GM23338 (cell line): Measurements from ENCODE around the gene CFDP1. TPM values are rescaled to one million over a fixed set of nuclear protein-coding genes. Genes with fewer than 3 reads are reported as not detected.

Experiments used
- ATAC-seq: fragments of 200-7000 bp; cut with Tn5 transposase; 3 replicates; pipeline ENCODE4 v1.9.1; 2020
- DNase-seq: peaks from one replicate; pipeline ENCODE4 v3.0.0-alpha.2; 2015; ENCODE audit warnings: low spot score
- H2AFZ ChIP-seq: fragments of 200-600 bp; sonication (generic); 2 replicates; pipeline ENCODE4 v1.8.0; 2016; ENCODE audit warnings: antibody characterized with exemption, mild to moderate bottlenecking, moderate library complexity
- H3F3A ChIP-seq: fragments of 200-600 bp; sonication (generic); replicated peaks from 2 replicates; pipeline ENCODE4 v1.8.0; 2017; ENCODE audit warnings: antibody characterized with exemption, mixed run types, low read depth
- H3K27ac ChIP-seq: fragments of 200-600 bp; sonication (generic); 2 replicates; pipeline ENCODE4 v1.6.1; 2016; ENCODE audit warnings: low read depth
- H3K27me3 ChIP-seq: fragments of 200-600 bp; sonication (generic); 2 replicates; pipeline ENCODE4 v1.8.0; 2016; ENCODE audit warnings: mild to moderate bottlenecking, mixed run types, moderate library complexity; ENCODE audit not compliant: insufficient read depth
- H3K36me3 ChIP-seq: fragments of 200-600 bp; sonication (generic); 2 replicates; pipeline ENCODE4 v1.8.0; 2016; ENCODE audit warnings: mild to moderate bottlenecking; ENCODE audit not compliant: insufficient read depth
- H3K4me1 ChIP-seq: fragments of 200-600 bp; sonication (generic); 2 replicates; pipeline ENCODE4 v1.8.0; 2016; ENCODE audit warnings: mild to moderate bottlenecking, moderate library complexity; ENCODE audit not compliant: insufficient read depth
- H3K4me2 ChIP-seq: fragments of 200-600 bp; sonication (generic); 2 replicates; pipeline ENCODE4 v1.7.1; 2017; ENCODE audit warnings: mixed run types
- H3K4me3 ChIP-seq: fragments of 200-600 bp; sonication (generic); 2 replicates; pipeline ENCODE4 v1.6.1; 2016; ENCODE audit warnings: mixed run types
- H3K79me2 ChIP-seq: fragments of 200-600 bp; sonication (generic); replicated peaks from 2 replicates; pipeline ENCODE4 v1.8.0; 2017; ENCODE audit warnings: mild to moderate bottlenecking; ENCODE audit not compliant: insufficient read depth
- H3K9me2 ChIP-seq: fragments of 200-600 bp; sonication (generic); 2 replicates; pipeline ENCODE4 v1.8.0; 2017; ENCODE audit not compliant: insufficient read depth
- H4K20me1 ChIP-seq: fragments of 200-600 bp; sonication (generic); replicated peaks from 2 replicates; pipeline ENCODE4 v1.8.0; 2017; ENCODE audit warnings: mild to moderate bottlenecking; ENCODE audit not compliant: insufficient read depth
- H3K27ac Mint-ChIP-seq: 2 replicates; pipeline ENCODE4 v1.8.0; 2020; ENCODE audit warnings: inconsistent platforms, mild to moderate bottlenecking, moderate library complexity, mixed read lengths
- H3K27me3 Mint-ChIP-seq: 3 replicates; pipeline ENCODE4 v1.8.0; 2022; ENCODE audit warnings: low read depth, mild to moderate bottlenecking, moderate library complexity, mixed read lengths, inconsistent platforms; ENCODE audit not compliant: insufficient read depth, poor library complexity
- H3K36me3 Mint-ChIP-seq: 3 replicates; pipeline ENCODE4 v1.8.0; 2021; ENCODE audit warnings: low read depth, mild to moderate bottlenecking, inconsistent platforms, moderate library complexity, mixed read lengths
- H3K4me1 Mint-ChIP-seq: 3 replicates; pipeline ENCODE4 v1.8.0; 2020; ENCODE audit warnings: mild to moderate bottlenecking, inconsistent platforms, mixed read lengths
- H3K4me3 Mint-ChIP-seq: 3 replicates; pipeline ENCODE4 v1.8.0; 2021; ENCODE audit warnings: moderate library complexity, mild to moderate bottlenecking, inconsistent platforms, mixed read lengths
- H3K9me3 Mint-ChIP-seq: 3 replicates; pipeline ENCODE4 v1.8.0; 2020; ENCODE audit warnings: moderate library complexity, mild to moderate bottlenecking, inconsistent platforms, mixed read lengths
- CTCF ChIP-seq, 2 experiments: fragments of 200-600 bp in 1 of 2; sonication (generic) in 1 of 2; conservative IDR thresholded peaks; 2 replicates each; pipeline versions ENCODE4 v1.5.1 to v1.6.1; 2016 to 2017; ENCODE audit warnings: antibody characterized with exemption in 2 of 2, low read depth in 2 of 2, mild to moderate bottlenecking in 2 of 2, moderate library complexity in 1 of 2
- EZH2 ChIP-seq: fragments of 200-600 bp; sonication (generic); IDR thresholded peaks from one replicate; pipeline ENCODE4 v1.8.0; 2017; ENCODE audit warnings: antibody characterized with exemption, mild to moderate bottlenecking, low read depth; ENCODE audit not compliant: unreplicated experiment
- EZH2phosphoT487 ChIP-seq: fragments of 200-600 bp; sonication (generic); IDR thresholded peaks from one replicate; pipeline ENCODE4 v1.8.1; 2018; ENCODE audit warnings: antibody characterized with exemption; ENCODE audit not compliant: unreplicated experiment
- JUNB ChIP-seq: IDR thresholded peaks from one replicate; pipeline ENCODE4 v1.6.1; 2016; ENCODE audit warnings: antibody characterized with exemption; ENCODE audit not compliant: unreplicated experiment
- NANOG ChIP-seq: IDR thresholded peaks from 2 replicates; pipeline ENCODE4 v1.6.1; 2016; ENCODE audit warnings: antibody characterized with exemption, borderline replicate concordance
- POLR2AphosphoS5 ChIP-seq: IDR thresholded peaks from 2 replicates; pipeline ENCODE4 v1.6.1; 2016; ENCODE audit warnings: antibody characterized with exemption, low read depth
- STAT1 ChIP-seq: IDR thresholded peaks from one replicate; pipeline ENCODE4 v1.6.1; 2016; ENCODE audit warnings: antibody characterized with exemption; ENCODE audit not compliant: unreplicated experiment
- ZNF114 ChIP-seq: fragments of 250-450 bp; sonication (Bioruptor Pico); IDR thresholded peaks from 2 replicates; pipeline ENCODE4 v1.5.0; 2020; ENCODE audit warnings: mild to moderate bottlenecking, moderate library complexity
- ZNF331 ChIP-seq: fragments of 250-450 bp; sonication (Bioruptor Pico); IDR thresholded peaks from 2 replicates; pipeline ENCODE4 v1.5.0; 2020; ENCODE audit warnings: low read depth, mild to moderate bottlenecking, moderate library complexity
- polyA plus RNA-seq: library from polyadenylated mRNA; unstranded; fragments of >200 nt; fragmentation: Nextera tagmentation; extraction: Ambion mirVana; gene quantifications from 2 replicates; pipeline ENCODE4 v1.2.1, GENCODE V29; 2016
- total RNA-seq: library from RNA; depleted of rRNA; stranded (reverse); fragments of >200 nt; shearing (Covaris generic); gene quantifications from 2 replicates; pipeline ENCODE4 v1.2.3, GENCODE V29; 2014
- TF ChIP-seq, protein P1 (sequence below): fragments of 250-450 bp; sonication (Bioruptor Pico); IDR thresholded peaks from 2 replicates; pipeline ENCODE4 v1.5.0; 2020; ENCODE audit warnings: mild to moderate bottlenecking, moderate library complexity
- TF ChIP-seq, protein P2 (sequence below): IDR thresholded peaks from one replicate; pipeline ENCODE4 v1.6.1; 2018; ENCODE audit warnings: antibody characterized with exemption; ENCODE audit not compliant: unreplicated experiment

CFDP1 gene
- total and polyA plus RNA-seq, 2 experiments from 2014 or later, result 89.9 to 224 TPM

DNA sequence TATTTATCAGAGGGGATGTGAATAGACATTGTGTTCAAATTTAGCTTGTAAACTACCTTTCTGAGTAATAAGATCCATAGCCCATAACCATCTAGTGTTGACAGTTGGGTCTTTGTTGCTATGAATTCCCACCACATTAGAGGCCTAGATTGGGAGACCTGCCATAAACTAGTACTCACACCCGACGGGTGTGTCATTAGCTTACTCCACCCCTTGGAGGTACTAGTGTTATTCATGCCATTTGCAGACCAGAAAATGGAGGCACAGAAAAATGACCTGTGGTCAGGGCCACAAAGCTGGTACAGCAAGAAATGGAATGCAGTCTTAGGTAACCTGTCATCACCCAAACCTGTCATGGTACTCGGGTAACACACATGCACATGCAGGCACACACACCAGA is 140.6 kb downstream of the CFDP1 start:
- Mint-ChIP-seq H3K4me1 (peaks cover 3% of the 10 kb centered on the region; the same call in 1 of the 3 replicates), H3K27me3 (peaks cover 3% of the 10 kb centered on the region), H3K4me3 (no peak overlapping the region), H3K36me3 (peaks cover 15% of the 10 kb centered on the region; the same call in 2 of the 3 replicates), H3K27ac (no peak overlapping the region), H3K9me3 (no peaks in the 10 kb centered on the region)
- peaks cover 23% of the 10 kb centered on the region for H3K36me3 ChIP-seq
- H3K27me3 ChIP-seq, result no peaks in the 10 kb centered on the region
- no peaks in the 10 kb centered on the region; the same call in none of the 2 replicates for H4K20me1 ChIP-seq
- H3K4me3 ChIP-seq, result no peak overlapping the region
- no peaks in the 10 kb centered on the region for H3K4me1 ChIP-seq
- H3K27ac ChIP-seq, result no peak overlapping the region
- no peaks in the 10 kb centered on the region for H3K9me2 ChIP-seq
- ATAC-seq, result no peak
- TF ChIP-seq ZNF331 (CRISPR knock-in tag) (no peak), STAT1 (no peak), POLR2AphosphoS5 (no peak), NANOG (no peak), CTCF (conservative IDR thresholded peaks at IDR 0.05; ENCODE audit: low read depth in 2 of 2) (no peak), EZH2phosphoT487 (no peak), JUNB (no peak), EZH2 (no peak), ZNF114 (CRISPR knock-in tag) (no peak)
- TF ChIP-seq, protein P1, sequence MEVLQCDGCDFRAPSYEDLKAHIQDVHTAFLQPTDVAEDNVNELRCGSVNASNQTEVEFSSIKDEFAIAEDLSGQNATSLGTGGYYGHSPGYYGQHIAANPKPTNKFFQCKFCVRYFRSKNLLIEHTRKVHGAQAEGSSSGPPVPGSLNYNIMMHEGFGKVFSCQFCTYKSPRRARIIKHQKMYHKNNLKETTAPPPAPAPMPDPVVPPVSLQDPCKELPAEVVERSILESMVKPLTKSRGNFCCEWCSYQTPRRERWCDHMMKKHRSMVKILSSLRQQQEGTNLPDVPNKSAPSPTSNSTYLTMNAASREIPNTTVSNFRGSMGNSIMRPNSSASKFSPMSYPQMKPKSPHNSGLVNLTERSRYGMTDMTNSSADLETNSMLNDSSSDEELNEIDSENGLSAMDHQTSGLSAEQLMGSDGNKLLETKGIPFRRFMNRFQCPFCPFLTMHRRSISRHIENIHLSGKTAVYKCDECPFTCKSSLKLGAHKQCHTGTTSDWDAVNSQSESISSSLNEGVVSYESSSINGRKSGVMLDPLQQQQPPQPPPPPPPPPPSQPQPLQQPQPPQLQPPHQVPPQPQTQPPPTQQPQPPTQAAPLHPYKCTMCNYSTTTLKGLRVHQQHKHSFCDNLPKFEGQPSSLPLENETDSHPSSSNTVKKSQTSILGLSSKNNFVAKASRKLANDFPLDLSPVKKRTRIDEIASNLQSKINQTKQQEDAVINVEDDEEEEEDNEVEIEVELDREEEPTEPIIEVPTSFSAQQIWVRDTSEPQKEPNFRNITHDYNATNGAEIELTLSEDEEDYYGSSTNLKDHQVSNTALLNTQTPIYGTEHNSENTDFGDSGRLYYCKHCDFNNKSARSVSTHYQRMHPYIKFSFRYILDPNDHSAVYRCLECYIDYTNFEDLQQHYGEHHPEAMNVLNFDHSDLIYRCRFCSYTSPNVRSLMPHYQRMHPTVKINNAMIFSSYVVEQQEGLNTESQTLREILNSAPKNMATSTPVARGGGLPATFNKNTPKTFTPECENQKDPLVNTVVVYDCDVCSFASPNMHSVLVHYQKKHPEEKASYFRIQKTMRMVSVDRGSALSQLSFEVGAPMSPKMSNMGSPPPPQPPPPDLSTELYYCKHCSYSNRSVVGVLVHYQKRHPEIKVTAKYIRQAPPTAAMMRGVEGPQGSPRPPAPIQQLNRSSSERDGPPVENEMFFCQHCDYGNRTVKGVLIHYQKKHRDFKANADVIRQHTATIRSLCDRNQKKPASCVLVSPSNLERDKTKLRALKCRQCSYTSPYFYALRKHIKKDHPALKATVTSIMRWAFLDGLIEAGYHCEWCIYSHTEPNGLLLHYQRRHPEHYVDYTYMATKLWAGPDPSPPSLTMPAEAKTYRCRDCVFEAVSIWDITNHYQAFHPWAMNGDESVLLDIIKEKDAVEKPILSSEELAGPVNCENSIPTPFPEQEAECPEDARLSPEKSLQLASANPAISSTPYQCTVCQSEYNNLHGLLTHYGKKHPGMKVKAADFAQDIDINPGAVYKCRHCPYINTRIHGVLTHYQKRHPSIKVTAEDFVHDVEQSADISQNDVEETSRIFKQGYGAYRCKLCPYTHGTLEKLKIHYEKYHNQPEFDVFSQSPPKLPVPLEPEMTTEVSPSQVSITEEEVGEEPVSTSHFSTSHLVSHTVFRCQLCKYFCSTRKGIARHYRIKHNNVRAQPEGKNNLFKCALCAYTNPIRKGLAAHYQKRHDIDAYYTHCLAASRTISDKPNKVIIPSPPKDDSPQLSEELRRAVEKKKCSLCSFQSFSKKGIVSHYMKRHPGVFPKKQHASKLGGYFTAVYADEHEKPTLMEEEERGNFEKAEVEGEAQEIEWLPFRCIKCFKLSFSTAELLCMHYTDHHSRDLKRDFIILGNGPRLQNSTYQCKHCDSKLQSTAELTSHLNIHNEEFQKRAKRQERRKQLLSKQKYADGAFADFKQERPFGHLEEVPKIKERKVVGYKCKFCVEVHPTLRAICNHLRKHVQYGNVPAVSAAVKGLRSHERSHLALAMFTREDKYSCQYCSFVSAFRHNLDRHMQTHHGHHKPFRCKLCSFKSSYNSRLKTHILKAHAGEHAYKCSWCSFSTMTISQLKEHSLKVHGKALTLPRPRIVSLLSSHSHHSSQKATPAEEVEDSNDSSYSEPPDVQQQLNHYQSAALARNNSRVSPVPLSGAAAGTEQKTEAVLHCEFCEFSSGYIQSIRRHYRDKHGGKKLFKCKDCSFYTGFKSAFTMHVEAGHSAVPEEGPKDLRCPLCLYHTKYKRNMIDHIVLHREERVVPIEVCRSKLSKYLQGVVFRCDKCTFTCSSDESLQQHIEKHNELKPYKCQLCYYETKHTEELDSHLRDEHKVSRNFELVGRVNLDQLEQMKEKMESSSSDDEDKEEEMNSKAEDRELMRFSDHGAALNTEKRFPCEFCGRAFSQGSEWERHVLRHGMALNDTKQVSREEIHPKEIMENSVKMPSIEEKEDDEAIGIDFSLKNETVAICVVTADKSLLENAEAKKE, result no peak
- TF ChIP-seq, protein P2, sequence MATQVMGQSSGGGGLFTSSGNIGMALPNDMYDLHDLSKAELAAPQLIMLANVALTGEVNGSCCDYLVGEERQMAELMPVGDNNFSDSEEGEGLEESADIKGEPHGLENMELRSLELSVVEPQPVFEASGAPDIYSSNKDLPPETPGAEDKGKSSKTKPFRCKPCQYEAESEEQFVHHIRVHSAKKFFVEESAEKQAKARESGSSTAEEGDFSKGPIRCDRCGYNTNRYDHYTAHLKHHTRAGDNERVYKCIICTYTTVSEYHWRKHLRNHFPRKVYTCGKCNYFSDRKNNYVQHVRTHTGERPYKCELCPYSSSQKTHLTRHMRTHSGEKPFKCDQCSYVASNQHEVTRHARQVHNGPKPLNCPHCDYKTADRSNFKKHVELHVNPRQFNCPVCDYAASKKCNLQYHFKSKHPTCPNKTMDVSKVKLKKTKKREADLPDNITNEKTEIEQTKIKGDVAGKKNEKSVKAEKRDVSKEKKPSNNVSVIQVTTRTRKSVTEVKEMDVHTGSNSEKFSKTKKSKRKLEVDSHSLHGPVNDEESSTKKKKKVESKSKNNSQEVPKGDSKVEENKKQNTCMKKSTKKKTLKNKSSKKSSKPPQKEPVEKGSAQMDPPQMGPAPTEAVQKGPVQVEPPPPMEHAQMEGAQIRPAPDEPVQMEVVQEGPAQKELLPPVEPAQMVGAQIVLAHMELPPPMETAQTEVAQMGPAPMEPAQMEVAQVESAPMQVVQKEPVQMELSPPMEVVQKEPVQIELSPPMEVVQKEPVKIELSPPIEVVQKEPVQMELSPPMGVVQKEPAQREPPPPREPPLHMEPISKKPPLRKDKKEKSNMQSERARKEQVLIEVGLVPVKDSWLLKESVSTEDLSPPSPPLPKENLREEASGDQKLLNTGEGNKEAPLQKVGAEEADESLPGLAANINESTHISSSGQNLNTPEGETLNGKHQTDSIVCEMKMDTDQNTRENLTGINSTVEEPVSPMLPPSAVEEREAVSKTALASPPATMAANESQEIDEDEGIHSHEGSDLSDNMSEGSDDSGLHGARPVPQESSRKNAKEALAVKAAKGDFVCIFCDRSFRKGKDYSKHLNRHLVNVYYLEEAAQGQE, result no peak
- no peak for DNase-seq
- H3F3A ChIP-seq, result no peaks in the 10 kb centered on the region
- H2AFZ ChIP-seq, result no peak overlapping the region
- no peaks in the 10 kb centered on the region for H3K79me2 ChIP-seq
- H3K4me2 ChIP-seq, result no peak overlapping the region
